Endothelial cell (in vitro differentiated cells): ENCODE results near the gene MYH9. TPM values are rescaled to one million over a fixed set of nuclear protein-coding genes. Genes with fewer than 3 reads are reported as not detected.

ENCODE experiments used
- DNase-seq: peaks from one replicate; pipeline ENCODE4 v3.0.0; 2021; ENCODE audit warnings: low spot score
- H3K27ac Mint-ChIP-seq: one replicate; pipeline ENCODE4 v1.8.0; 2021; ENCODE audit warnings: mixed read lengths, inconsistent platforms; ENCODE audit not compliant: unreplicated experiment
- H3K27me3 Mint-ChIP-seq: one replicate; pipeline ENCODE4 v1.8.0; 2021; ENCODE audit warnings: mild to moderate bottlenecking, moderate library complexity, mixed read lengths, inconsistent platforms; ENCODE audit not compliant: unreplicated experiment
- H3K36me3 Mint-ChIP-seq: one replicate; pipeline ENCODE4 v1.8.0; 2021; ENCODE audit warnings: mild to moderate bottlenecking, low read depth, mixed read lengths, inconsistent platforms; ENCODE audit not compliant: unreplicated experiment
- H3K4me1 Mint-ChIP-seq: one replicate; pipeline ENCODE4 v1.8.0; 2021; ENCODE audit warnings: mild to moderate bottlenecking, mixed read lengths, inconsistent platforms; ENCODE audit not compliant: unreplicated experiment
- H3K4me3 Mint-ChIP-seq: one replicate; pipeline ENCODE4 v1.8.0; 2021; ENCODE audit warnings: mild to moderate bottlenecking, mixed read lengths, inconsistent platforms; ENCODE audit not compliant: unreplicated experiment
- H3K9me3 Mint-ChIP-seq: one replicate; pipeline ENCODE4 v1.8.0; 2021; ENCODE audit warnings: mixed read lengths, inconsistent platforms; ENCODE audit not compliant: unreplicated experiment
- CTCF ChIP-seq: fragments of 200-600 bp; sonication (generic); IDR thresholded peaks from one replicate; pipeline ENCODE4 v1.5.0; 2021; ENCODE audit warnings: antibody characterized with exemption; ENCODE audit not compliant: unreplicated experiment
- total RNA-seq: library from RNA; stranded (reverse); fragmentation: NEBNext Ultra II Directional; extraction: Animal tissue kit (Norgen Biotek cat#: 25700); gene quantifications from one replicate; pipeline ENCODE4 v1.2.1, GENCODE V29; 2021; ENCODE audit not compliant: unreplicated experiment

MYH9 gene
- total RNA-seq, 1 donor from 2014 or later, result 931 TPM

- Mint-ChIP-seq H3K27me3 (peaks cover 52% of the 10 kb centered on the region), H3K4me3 (peak overlapping the region; percentile 82), H3K36me3 (peaks cover 70% of the 10 kb centered on the region), H3K9me3 (peaks cover 4% of the 10 kb centered on the region), H3K27ac (peak overlapping the region; percentile 100), H3K4me1 (peaks cover 84% of the 10 kb centered on the region)
- no peak for DNase-seq
- TF ChIP-seq CTCF, result no peak
Observed at GRCh38 chr22:36330655-36331305, 57.0 kb downstream of the MYH9 start.

- Mint-ChIP-seq H3K27ac (peak overlapping the region; percentile 100), H3K27me3 (peaks cover 53% of the 10 kb centered on the region), H3K4me3 (peak overlapping the region; percentile 82), H3K36me3 (peaks cover 73% of the 10 kb centered on the region), H3K4me1 (peaks cover 81% of the 10 kb centered on the region), H3K9me3 (peaks cover 4% of the 10 kb centered on the region)
- no peak for TF ChIP-seq CTCF
- no peak for DNase-seq
Observed at GRCh38 chr22:36330127-36330526, 57.6 kb downstream of the MYH9 start.

- Mint-ChIP-seq H3K4me1 (peaks cover 78% of the 10 kb centered on the region), H3K36me3 (peaks cover 80% of the 10 kb centered on the region)
- no peak for TF ChIP-seq CTCF
Observed at GRCh38 chr22:36329254-36330078, 58.3 kb downstream of the MYH9 start.

GRCh38 chr22:36328635-36329253 is 59.0 kb downstream of the MYH9 start:
- Mint-ChIP-seq H3K27ac (peak overlapping the region; percentile 100), H3K36me3 (peaks cover 76% of the 10 kb centered on the region), H3K4me1 (peaks cover 72% of the 10 kb centered on the region), H3K9me3 (peaks cover 4% of the 10 kb centered on the region), H3K27me3 (peaks cover 57% of the 10 kb centered on the region), H3K4me3 (peak overlapping the region; percentile 82)
- no peak for TF ChIP-seq CTCF
- no peak for DNase-seq

More at GRCh38 chr22:36329254-36330078, 58.3 kb downstream of the MYH9 start:
- DNase-seq, result peak; percentile 76
- Mint-ChIP-seq H3K4me3 (peak overlapping the region; percentile 82), H3K27ac (peak overlapping the region; percentile 100), H3K27me3 (peaks cover 55% of the 10 kb centered on the region), H3K9me3 (peaks cover 4% of the 10 kb centered on the region)
